ENCODE measurements around the gene SLC66A3. TPM values are rescaled to one million over a fixed set of nuclear protein-coding genes. Genes with fewer than 3 reads are reported as not detected.

The SLC66A3 gene
- total and polyA plus RNA-seq, 2 donors (not counting 3 experiments of a cell fraction or from before 2014, with no cell fraction given), result 14.3 to 31.4 TPM

DNA sequence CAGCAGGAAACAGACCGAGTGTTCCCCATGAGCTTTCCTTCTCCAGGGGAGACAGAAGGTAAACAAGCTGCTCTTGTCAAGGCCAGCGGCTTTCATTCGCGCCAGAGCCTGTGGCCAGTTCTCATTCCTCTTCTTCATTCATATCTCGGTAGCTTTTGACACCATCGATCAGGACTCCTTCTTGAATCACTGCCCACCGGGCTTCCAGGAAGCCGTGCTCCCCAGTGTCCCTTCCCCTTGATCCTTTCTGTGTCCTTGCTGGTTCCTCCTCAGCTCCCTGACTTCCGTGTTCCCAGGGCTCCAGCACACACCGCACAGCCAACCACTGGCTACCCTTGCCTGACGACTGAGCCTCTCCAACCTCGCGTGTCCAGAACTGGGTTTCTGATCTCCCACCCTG is 14.1 kb downstream of the SLC66A3 start:
- no peaks in the 10 kb centered on the region for H3K9me3 ChIP-seq (replicated peaks; ENCODE audit: control insufficient read depth, insufficient read depth, low read length)
- no peaks in the 10 kb centered on the region for H3K9me1 ChIP-seq (replicated peaks; ENCODE audit: control insufficient read depth, extremely low read depth, insufficient read depth, low read length)
- CTCF ChIA-PET, result interaction anchor here (1.9 to 2.2 kb wide), 3 partner anchors 14 to 337 kb away, joined by 5 to 6 read pairs (median 5); no protein-coding TSS in a partner anchor
- no peak for TF ChIP-seq GATA2 (IDR thresholded peaks at IDR 0.05; ENCODE audit: insufficient read depth, insufficient read length, low read depth, low read length)
- TF ChIP-seq POLR2A (IDR thresholded peaks at IDR 0.05; ENCODE audit: low read depth, low read length), result no peak
- TF ChIP-seq EZH2 (IDR thresholded peaks at IDR 0.05; ENCODE audit: borderline replicate concordance, low read depth, low read length, severe bottlenecking), result no peak
- TF ChIP-seq, protein P1, sequence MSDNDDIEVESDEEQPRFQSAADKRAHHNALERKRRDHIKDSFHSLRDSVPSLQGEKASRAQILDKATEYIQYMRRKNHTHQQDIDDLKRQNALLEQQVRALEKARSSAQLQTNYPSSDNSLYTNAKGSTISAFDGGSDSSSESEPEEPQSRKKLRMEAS (IDR thresholded peaks at IDR 0.05; ENCODE audit: insufficient read depth, insufficient read length), result no peak
- TF ChIP-seq CTCF (IDR thresholded peaks at IDR 0.05; ENCODE audit: extremely low read depth in 1 of 2, insufficient read depth in 1 of 2, low read depth in 1 of 2, low read length in 2 of 2), result no peak
- no peak for TF ChIP-seq JUN (IDR thresholded peaks at IDR 0.05; ENCODE audit: borderline replicate concordance, insufficient read depth, insufficient read length, low read depth)
- TF ChIP-seq POLR2AphosphoS5 (IDR thresholded peaks at IDR 0.05; ENCODE audit: insufficient read depth, low read depth, low read length), result no peak
- TF ChIP-seq MYC (IDR thresholded peaks at IDR 0.05; ENCODE audit: low read depth, low read length), result no peak
- TF ChIP-seq FOS (IDR thresholded peaks at IDR 0.05; ENCODE audit: borderline replicate concordance, insufficient read depth, low read length), result no peak
- no TSS peak for BruUV-seq (replicated peaks)
- FAIRE-seq, result no peak
- H3K4me1 ChIP-seq (ENCODE audit: control insufficient read depth, extremely low read depth, insufficient read depth, low read length), result no peaks in the 10 kb centered on the region
- H3K9ac ChIP-seq (replicated peaks; ENCODE audit: extremely low read depth, insufficient read depth, low read length), result no peak overlapping the region
- H3K4me3 ChIP-seq (replicated peaks in 1 of 3; ENCODE audit: insufficient read depth in 1 of 3, low read depth in 1 of 3, low read length in 3 of 3), result no peak overlapping the region
- H2AFZ ChIP-seq (ENCODE audit: low read depth, low read length), result no peak overlapping the region
- no peaks in the 10 kb centered on the region for H3K27me3 ChIP-seq (ENCODE audit: control insufficient read depth in 2 of 2, insufficient read depth in 2 of 2, low read length in 2 of 2)
- no peak overlapping the region for H3K4me2 ChIP-seq (ENCODE audit: insufficient read depth, low read length)
- no peaks in the 10 kb centered on the region for H4K20me1 ChIP-seq (replicated peaks; ENCODE audit: control insufficient read depth, extremely low read depth, insufficient read depth, low read length)
- no peak for DNase-seq (ENCODE audit: low read depth, low spot score)
- POLR2A ChIA-PET, result no interaction called here
- H3K79me2 ChIP-seq (ENCODE audit: control insufficient read depth, insufficient read depth, low read length), result no peaks in the 10 kb centered on the region
- no peak overlapping the region for H3K27ac ChIP-seq (ENCODE audit: insufficient read depth, low read depth, low read length)
- dilution Hi-C loops (cut with MboI; ENCODE audit: extremely low pct_ligation_motif_present, low sequenced_read_pairs) (no loop called here), intact Hi-C loops (cut with micrococcal nuclease) (no loop called here)
- H3K36me3 ChIP-seq (ENCODE audit: control insufficient read depth in 2 of 2, extremely low read depth in 1 of 2, insufficient read depth in 2 of 2, low read length in 2 of 2), result no peaks in the 10 kb centered on the region
